ENCODE data around the gene RNASEH2C.
"Not testable (repeated sequence)": the region's sequence is repeated elsewhere in the genome, so short reads cannot be mapped to it uniquely, and the experiment has no call there.

Gene RNASEH2C

DNA sequence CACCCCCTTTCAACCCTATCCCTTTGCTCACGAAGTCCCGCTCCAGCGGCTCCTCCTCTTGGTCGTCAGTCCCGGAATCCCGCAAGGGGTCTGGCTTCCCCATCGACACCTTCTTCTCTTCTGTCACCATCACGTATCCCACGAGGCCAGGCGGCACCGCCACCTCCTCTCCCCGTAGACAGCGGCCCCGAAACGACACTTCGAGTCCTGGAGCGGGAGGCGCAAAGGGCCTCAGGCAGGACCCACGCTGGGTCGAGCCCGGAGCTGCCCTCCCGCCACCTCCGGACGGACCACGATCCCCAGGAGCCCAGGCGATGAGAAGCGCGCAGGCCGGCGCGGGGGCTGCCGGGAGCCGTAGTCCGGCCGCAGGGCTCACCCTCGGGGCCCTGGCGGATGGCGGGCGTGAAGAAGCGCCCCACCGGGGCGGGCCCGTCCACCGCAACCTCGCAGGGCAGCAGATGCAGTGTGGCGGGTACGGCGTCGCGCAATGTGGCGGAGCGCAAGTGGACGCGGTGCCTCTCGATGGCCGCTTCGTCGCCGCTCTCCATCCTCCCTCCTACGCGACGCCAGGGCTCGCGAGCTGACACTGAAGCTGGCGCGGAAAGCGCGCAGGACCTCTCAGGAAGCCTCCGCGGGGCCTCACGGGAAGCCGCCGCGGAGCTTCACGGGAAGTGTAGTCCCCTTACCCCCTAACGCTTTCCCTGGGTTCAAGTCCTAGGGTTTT, at the start of gene RNASEH2C:
Gene RNASEH2C, minus strand, starts transcription at position 588 of the 724 bp plus-strand sequence. Its CDS starts 40 bp downstream, at position 548.
- peaks cover 12 to 26% of the 10 kb centered on the region in 2 donors for H3K4me1 ChIP-seq (ENCODE audit: control insufficient read depth in 1 of 2, insufficient read depth in 2 of 2, low read length in 2 of 2)
- H3K9me3 ChIP-seq (ENCODE audit: control insufficient read depth in 1 of 2, low read length in 2 of 2) = no peaks in the 10 kb centered on the region
- H3K4me3 ChIP-seq (ENCODE audit: low read depth in 1 of 2, low read length in 2 of 2) = peak within 1 kb of the TSS; percentile 68 to 75
- H3K27me3 ChIP-seq (ENCODE audit: low read depth, low read length) = no peaks in the 10 kb centered on the region
- H3K27ac ChIP-seq (ENCODE audit: low read length) = peak within 1 kb of the TSS; percentile 71
- H3K36me3 ChIP-seq (ENCODE audit: control insufficient read depth in 1 of 2, insufficient read depth in 2 of 2, low read length in 2 of 2) = peaks cover 34 to 41% of the 10 kb centered on the region in 2 donors

DNA sequence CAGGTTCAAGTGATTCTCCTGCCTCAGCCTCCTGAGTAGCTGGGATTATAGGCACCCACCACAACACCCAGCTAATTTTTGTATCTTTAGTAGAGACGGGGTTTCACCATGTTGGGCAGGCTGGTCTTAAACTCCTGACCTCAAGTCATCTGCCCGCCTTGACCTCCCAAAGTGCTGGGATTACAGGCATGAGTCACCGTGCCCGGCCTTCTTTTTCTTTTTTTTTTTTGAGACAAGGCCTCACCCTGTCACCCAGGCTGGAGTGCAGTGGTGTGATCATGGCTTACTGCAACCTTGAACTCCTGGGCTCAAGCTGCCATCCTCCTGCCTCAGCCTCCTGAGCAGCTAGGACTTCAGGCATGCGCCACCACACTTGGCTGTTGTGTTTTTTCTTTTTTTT, 47.2 kb upstream of the RNASEH2C start:
- H3K27ac ChIP-seq (ENCODE audit: low read length); H3K4me3 ChIP-seq (ENCODE audit: low read depth in 1 of 2, low read length in 2 of 2); H3K36me3 ChIP-seq (ENCODE audit: control insufficient read depth in 1 of 2, insufficient read depth in 2 of 2, low read length in 2 of 2); H3K4me1 ChIP-seq (ENCODE audit: control insufficient read depth in 1 of 2, insufficient read depth in 2 of 2, low read length in 2 of 2); H3K27me3 ChIP-seq (ENCODE audit: low read depth, low read length); H3K9me3 ChIP-seq (ENCODE audit: control insufficient read depth in 1 of 2, low read length in 2 of 2): not testable (repeated sequence)

DNA sequence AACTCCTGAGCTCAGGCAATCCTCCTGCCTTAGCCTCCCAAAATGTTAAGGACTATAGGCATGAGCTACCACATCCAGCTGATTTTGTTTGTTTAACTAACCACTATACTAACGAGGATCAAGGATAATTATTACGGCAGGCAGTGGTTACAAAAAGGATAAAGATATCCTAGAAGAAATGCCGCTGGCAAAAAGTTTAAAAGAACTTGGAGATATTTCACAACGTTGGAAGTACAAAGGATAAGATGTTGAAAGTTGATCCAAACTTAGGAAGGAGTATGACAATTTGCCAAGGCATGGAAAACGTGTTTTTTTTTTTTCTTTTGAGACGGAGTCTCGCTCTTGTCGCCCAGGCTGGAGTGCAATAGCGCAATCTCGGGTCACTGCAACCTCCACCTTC, 46.8 kb upstream of the RNASEH2C start:
- H3K27me3 ChIP-seq (ENCODE audit: low read depth, low read length) = no peaks in the 10 kb centered on the region
- H3K36me3 ChIP-seq (ENCODE audit: control insufficient read depth in 1 of 2, insufficient read depth in 2 of 2, low read length in 2 of 2) = no peaks in the 10 kb centered on the region
- H3K4me1 ChIP-seq (ENCODE audit: control insufficient read depth in 1 of 2, insufficient read depth in 2 of 2, low read length in 2 of 2) = peaks cover 0 to 3% of the 10 kb centered on the region in 2 donors
- H3K27ac ChIP-seq (ENCODE audit: low read length) = no peak overlapping the region
- no peak overlapping the region for H3K4me3 ChIP-seq (ENCODE audit: low read depth in 1 of 2, low read length in 2 of 2)
- no peaks in the 10 kb centered on the region for H3K9me3 ChIP-seq (ENCODE audit: control insufficient read depth in 1 of 2, low read length in 2 of 2)

GRCh38 chr11:65766535-65766934, 45.9 kb upstream of the RNASEH2C start:
- H3K27ac ChIP-seq (ENCODE audit: low read length) = no peak overlapping the region
- no peak overlapping the region for H3K4me3 ChIP-seq (ENCODE audit: low read depth in 1 of 2, low read length in 2 of 2)
- no peaks in the 10 kb centered on the region for H3K9me3 ChIP-seq (ENCODE audit: control insufficient read depth in 1 of 2, low read length in 2 of 2)
- peaks cover 0 to 3% of the 10 kb centered on the region in 2 donors for H3K4me1 ChIP-seq (ENCODE audit: control insufficient read depth in 1 of 2, insufficient read depth in 2 of 2, low read length in 2 of 2)
- H3K36me3 ChIP-seq (ENCODE audit: control insufficient read depth in 1 of 2, insufficient read depth in 2 of 2, low read length in 2 of 2) = no peaks in the 10 kb centered on the region
- H3K27me3 ChIP-seq (ENCODE audit: low read depth, low read length) = no peaks in the 10 kb centered on the region

DNA sequence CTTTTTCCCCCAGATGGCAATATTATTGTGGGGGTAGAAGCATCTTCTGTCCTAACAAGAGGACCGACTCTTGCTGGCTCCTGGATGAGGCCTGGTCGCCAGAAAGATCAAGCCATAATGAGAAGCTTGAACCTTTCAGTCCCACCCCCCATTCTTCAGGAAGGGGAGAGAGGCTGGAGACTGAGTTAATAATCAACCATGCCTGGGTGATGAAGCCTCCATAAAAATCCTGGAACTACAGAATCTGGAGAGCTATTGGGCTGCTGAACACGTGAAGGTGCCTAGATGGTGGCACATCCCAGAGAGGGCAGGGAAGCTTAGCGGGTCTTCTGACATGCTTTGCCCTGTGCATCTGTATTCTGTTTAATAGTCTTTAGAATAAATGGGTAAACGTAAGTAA, 43.8 kb upstream of the RNASEH2C start:
- no peaks in the 10 kb centered on the region for H3K27me3 ChIP-seq (ENCODE audit: low read depth, low read length)
- H3K27ac ChIP-seq (ENCODE audit: low read length) = no peak overlapping the region
- peaks cover 0 to 1% of the 10 kb centered on the region in 2 donors for H3K4me1 ChIP-seq (ENCODE audit: control insufficient read depth in 1 of 2, insufficient read depth in 2 of 2, low read length in 2 of 2)

GRCh38 chr11:65762816-65763215, 42.2 kb upstream of the RNASEH2C start:
- H3K27me3 ChIP-seq (ENCODE audit: low read depth, low read length); H3K9me3 ChIP-seq (ENCODE audit: control insufficient read depth in 1 of 2, low read length in 2 of 2); H3K4me3 ChIP-seq (ENCODE audit: low read depth in 1 of 2, low read length in 2 of 2); H3K36me3 ChIP-seq (ENCODE audit: control insufficient read depth in 1 of 2, insufficient read depth in 2 of 2, low read length in 2 of 2); H3K27ac ChIP-seq (ENCODE audit: low read length); H3K4me1 ChIP-seq (ENCODE audit: control insufficient read depth in 1 of 2, insufficient read depth in 2 of 2, low read length in 2 of 2): not testable (repeated sequence)

More for the DNA sequence above, 43.8 kb upstream of the RNASEH2C start:
- Histone ChIP-seq H3K4me3 (ENCODE audit: low read depth in 1 of 2, low read length in 2 of 2) (no peak overlapping the region), H3K9me3 (ENCODE audit: control insufficient read depth in 1 of 2, low read length in 2 of 2) (no peaks in the 10 kb centered on the region), H3K36me3 (ENCODE audit: control insufficient read depth in 1 of 2, insufficient read depth in 2 of 2, low read length in 2 of 2) (no peaks in the 10 kb centered on the region)

DNA sequence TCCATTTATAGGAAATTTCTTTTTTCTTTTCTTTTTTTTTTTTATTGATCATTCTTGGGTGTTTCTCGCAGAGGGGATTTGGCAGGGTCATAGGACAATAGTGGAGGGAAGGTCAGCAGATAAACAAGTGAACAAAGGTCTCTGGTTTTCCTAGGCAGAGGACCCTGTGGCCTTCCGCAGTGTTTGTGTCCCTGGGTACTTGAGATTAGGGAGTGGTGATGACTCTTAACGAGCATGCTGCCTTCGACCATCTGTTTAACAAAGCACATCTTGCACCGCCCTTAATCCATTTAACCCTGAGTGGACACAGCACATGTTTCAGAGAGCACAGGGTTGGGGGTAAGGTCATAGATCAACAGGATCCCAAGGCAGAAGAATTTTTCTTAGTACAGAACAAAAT, 41.6 kb upstream of the RNASEH2C start:
- H3K36me3 ChIP-seq (ENCODE audit: control insufficient read depth in 1 of 2, insufficient read depth in 2 of 2, low read length in 2 of 2); H3K27ac ChIP-seq (ENCODE audit: low read length); H3K27me3 ChIP-seq (ENCODE audit: low read depth, low read length); H3K9me3 ChIP-seq (ENCODE audit: control insufficient read depth in 1 of 2, low read length in 2 of 2); H3K4me3 ChIP-seq (ENCODE audit: low read depth in 1 of 2, low read length in 2 of 2); H3K4me1 ChIP-seq (ENCODE audit: control insufficient read depth in 1 of 2, insufficient read depth in 2 of 2, low read length in 2 of 2): not testable (repeated sequence)

DNA sequence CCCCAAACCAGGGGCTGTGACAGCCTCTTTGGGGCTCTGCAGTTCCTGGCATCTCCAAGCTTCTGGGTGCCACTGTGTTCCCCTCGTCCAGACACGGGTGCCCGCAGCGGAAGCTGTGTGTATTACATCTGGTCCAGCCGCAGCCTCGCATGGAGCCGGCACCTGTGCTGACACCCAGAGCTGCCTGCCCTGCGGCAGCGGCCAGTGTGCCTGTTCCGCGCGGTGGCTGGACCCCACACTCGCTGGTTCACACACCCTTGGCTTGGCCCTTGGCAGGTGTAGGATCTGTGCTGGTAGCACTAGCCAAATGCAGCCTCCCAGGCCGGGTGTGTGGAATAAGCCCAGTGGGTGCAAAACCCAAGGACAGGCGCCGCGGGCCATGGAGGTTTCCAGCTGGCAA, 24.5 kb upstream of the RNASEH2C start:
- no peak overlapping the region for H3K27ac ChIP-seq (ENCODE audit: low read length)

DNA sequence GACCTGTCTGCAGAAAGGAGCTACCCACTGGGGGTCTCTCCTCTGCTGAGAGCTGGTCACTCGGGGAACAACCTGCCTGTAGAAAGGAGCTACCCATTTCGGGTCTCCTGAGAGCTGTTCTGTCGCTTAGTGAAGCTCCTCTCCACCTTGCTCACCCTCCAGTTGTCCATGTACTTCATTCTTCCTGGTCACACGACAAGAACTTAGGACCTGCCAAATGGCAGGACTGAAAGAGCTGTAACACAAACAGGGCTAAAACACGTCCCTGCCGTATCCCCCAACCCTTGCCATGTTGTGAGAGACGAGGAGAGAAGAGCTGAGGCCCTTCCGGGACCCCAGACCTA, 24.1 kb upstream of the RNASEH2C start:
- no peaks in the 10 kb centered on the region for H3K36me3 ChIP-seq (ENCODE audit: control insufficient read depth in 1 of 2, insufficient read depth in 2 of 2, low read length in 2 of 2)
- no peak overlapping the region for H3K27ac ChIP-seq (ENCODE audit: low read length)

More for the DNA sequence above, 24.5 kb upstream of the RNASEH2C start:
- no peaks in the 10 kb centered on the region for H3K9me3 ChIP-seq (ENCODE audit: control insufficient read depth in 1 of 2, low read length in 2 of 2)
- no peaks in the 10 kb centered on the region for H3K4me1 ChIP-seq (ENCODE audit: control insufficient read depth in 1 of 2, insufficient read depth in 2 of 2, low read length in 2 of 2)
- no peaks in the 10 kb centered on the region for H3K36me3 ChIP-seq (ENCODE audit: control insufficient read depth in 1 of 2, insufficient read depth in 2 of 2, low read length in 2 of 2)
- no peak overlapping the region for H3K4me3 ChIP-seq (ENCODE audit: low read depth in 1 of 2, low read length in 2 of 2)
- H3K27me3 ChIP-seq (ENCODE audit: low read depth, low read length) = no peaks in the 10 kb centered on the region

GRCh38 chr11:65744026-65744698, 23.6 kb upstream of the RNASEH2C start:
- Histone ChIP-seq H3K36me3 (ENCODE audit: control insufficient read depth in 1 of 2, insufficient read depth in 2 of 2, low read length in 2 of 2) (no peaks in the 10 kb centered on the region), H3K27ac (ENCODE audit: low read length) (no peak overlapping the region), H3K4me3 (ENCODE audit: low read depth in 1 of 2, low read length in 2 of 2) (no peak overlapping the region), H3K9me3 (ENCODE audit: control insufficient read depth in 1 of 2, low read length in 2 of 2) (no peaks in the 10 kb centered on the region), H3K27me3 (ENCODE audit: low read depth, low read length) (no peaks in the 10 kb centered on the region), H3K4me1 (ENCODE audit: control insufficient read depth in 1 of 2, insufficient read depth in 2 of 2, low read length in 2 of 2) (no peaks in the 10 kb centered on the region)

More for the DNA sequence above, 24.1 kb upstream of the RNASEH2C start:
- Histone ChIP-seq H3K4me1 (ENCODE audit: control insufficient read depth in 1 of 2, insufficient read depth in 2 of 2, low read length in 2 of 2) (no peaks in the 10 kb centered on the region), H3K4me3 (ENCODE audit: low read depth in 1 of 2, low read length in 2 of 2) (no peak overlapping the region), H3K9me3 (ENCODE audit: control insufficient read depth in 1 of 2, low read length in 2 of 2) (no peaks in the 10 kb centered on the region), H3K27me3 (ENCODE audit: low read depth, low read length) (no peaks in the 10 kb centered on the region)

DNA sequence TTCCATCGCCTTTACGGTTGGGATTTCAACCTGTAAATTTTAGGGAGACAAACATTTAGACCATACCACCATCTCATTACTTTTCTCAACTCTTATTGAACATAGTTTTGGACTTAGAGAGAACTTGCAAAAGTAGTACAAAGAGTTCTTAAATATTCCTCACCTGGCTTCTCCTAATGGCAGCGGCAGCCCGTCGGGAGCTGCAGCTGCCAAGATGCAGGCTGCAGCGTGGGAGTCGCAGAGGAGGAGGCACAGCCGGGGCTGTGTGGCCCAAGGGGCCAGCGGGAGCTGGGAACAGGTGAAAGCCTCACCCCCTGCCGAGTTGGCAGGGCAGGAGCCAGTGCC, 23.1 kb upstream of the RNASEH2C start:
- Histone ChIP-seq H3K4me3 (ENCODE audit: low read depth in 1 of 2, low read length in 2 of 2) (no peak overlapping the region), H3K36me3 (ENCODE audit: control insufficient read depth in 1 of 2, insufficient read depth in 2 of 2, low read length in 2 of 2) (no peaks in the 10 kb centered on the region), H3K9me3 (ENCODE audit: control insufficient read depth in 1 of 2, low read length in 2 of 2) (no peaks in the 10 kb centered on the region), H3K27me3 (ENCODE audit: low read depth, low read length) (no peaks in the 10 kb centered on the region), H3K4me1 (ENCODE audit: control insufficient read depth in 1 of 2, insufficient read depth in 2 of 2, low read length in 2 of 2) (no peaks in the 10 kb centered on the region), H3K27ac (ENCODE audit: low read length) (no peak overlapping the region)

DNA sequence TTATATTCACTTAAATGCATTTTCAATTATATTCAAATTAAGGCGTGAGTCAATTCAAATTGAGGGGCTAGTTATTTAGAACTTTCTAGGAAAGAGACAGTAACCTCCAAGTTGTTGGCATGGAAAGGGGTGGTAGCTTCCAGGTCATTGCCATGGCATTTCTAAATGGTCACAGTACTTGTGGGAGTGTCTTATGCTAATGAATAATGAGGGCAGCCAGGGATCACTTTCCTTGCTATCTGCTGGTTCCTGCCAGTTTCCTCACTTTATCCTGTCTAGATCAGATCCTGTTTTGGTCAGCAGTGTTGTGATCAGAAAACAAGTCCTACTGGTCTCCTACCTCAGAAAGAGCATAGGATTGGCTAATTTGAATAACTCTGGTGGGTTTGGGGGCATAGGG, 21.8 kb upstream of the RNASEH2C start:
- Histone ChIP-seq H3K4me1 (ENCODE audit: control insufficient read depth in 1 of 2, insufficient read depth in 2 of 2, low read length in 2 of 2) (no peaks in the 10 kb centered on the region), H3K36me3 (ENCODE audit: control insufficient read depth in 1 of 2, insufficient read depth in 2 of 2, low read length in 2 of 2) (no peaks in the 10 kb centered on the region), H3K4me3 (ENCODE audit: low read depth in 1 of 2, low read length in 2 of 2) (no peak overlapping the region), H3K27ac (ENCODE audit: low read length) (no peak overlapping the region), H3K9me3 (ENCODE audit: control insufficient read depth in 1 of 2, low read length in 2 of 2) (no peaks in the 10 kb centered on the region), H3K27me3 (ENCODE audit: low read depth, low read length) (no peaks in the 10 kb centered on the region)

Measured in muscle layer of duodenum (tissue), 2 donors.